ENCODE results near the gene SMYD3. TPM values are rescaled to one million over a fixed set of nuclear protein-coding genes. Genes with fewer than 3 reads are reported as not detected.

Gene SMYD3
- total and polyA plus RNA-seq, 10 of the 15 experiments (the other 5 are each of a cell fraction or from before 2014, with no cell fraction given), result 18.3 to 54.0 (median 24.8) TPM

GRCh38 chr1:246092136-246092535, 414.9 kb downstream of the SMYD3 start (continued):
- TF ChIP-seq ZNF592 (IDR thresholded peaks at IDR 0.05) (no peak), SPI1 (IDR thresholded peaks at IDR 0.05; ENCODE audit: borderline replicate concordance, insufficient read depth, low read depth, low read length) (no peak), PRDM15 (CRISPR knock-in tag; IDR thresholded peaks at IDR 0.05) (no peak), CBX3 (IDR thresholded peaks at IDR 0.05; ENCODE audit: borderline replicate concordance, low read depth) (no peak), ZNF24 (IDR thresholded peaks at IDR 0.05) (no peak), ZNF687 (IDR thresholded peaks at IDR 0.05) (no peak), TAF1 (IDR thresholded peaks at IDR 0.05; ENCODE audit: borderline replicate concordance, low read depth, low read length) (no peak), BCLAF1 (IDR thresholded peaks at IDR 0.05) (no peak)
